ENCODE measurements around the gene VPS41. TPM values are rescaled to one million over a fixed set of nuclear protein-coding genes. Genes with fewer than 3 reads are reported as not detected.

VPS41 gene
- polyA plus RNA-seq, 1 of the 3 experiments (the other 2 are of a cell fraction): 20.4 TPM

GRCh38 chr7:38825721-38826440 lies 83.1 kb downstream of the VPS41 start:
- WGBS (ENCODE audit: low lambda C conversion rate): 80% methylated on average over 3 of the region's 3 CpGs
- CTCF ChIA-PET: interaction anchor here (0.9 to 2.0 kb wide), 5 partner anchors 10 to 82 kb away, joined by 3 to 7 read pairs (median 3); no protein-coding TSS in a partner anchor

More at GRCh38 chr7:38825721-38826440, 83.1 kb downstream of the VPS41 start:
- peaks cover 0 to 15% of the 10 kb centered on the region in 2 experiments for H3K36me3 ChIP-seq (replicated peaks in 1 of 2; ENCODE audit: control insufficient read depth in 1 of 2, insufficient read depth in 2 of 2, low read length in 1 of 2)
- H3K79me2 ChIP-seq (ENCODE audit: insufficient read depth): no peaks in the 10 kb centered on the region
- H3K4me2 ChIP-seq: no peak overlapping the region
- H3K9me3 ChIP-seq: no peaks in the 10 kb centered on the region; the same call in 1 of the 2 replicates
- TF ChIP-seq NRF1 (IDR thresholded peaks at IDR 0.05; ENCODE audit: low read depth, low read length) (no peak), SMC3 (IDR thresholded peaks at IDR 0.05; ENCODE audit: low read depth, low read length) (no peak), TAF1 (IDR thresholded peaks at IDR 0.05; ENCODE audit: borderline replicate concordance, low read depth, low read length) (no peak), MAX (IDR thresholded peaks at IDR 0.05; ENCODE audit: low read depth) (no peak), RFX5 (IDR thresholded peaks at IDR 0.05; ENCODE audit: low read length) (no peak), TEAD4 (IDR thresholded peaks at IDR 0.05; ENCODE audit: borderline replicate concordance, insufficient read depth) (no peak), SIN3A (IDR thresholded peaks at IDR 0.05; ENCODE audit: borderline replicate concordance, low read depth, low read length) (no peak), CHD2 (IDR thresholded peaks at IDR 0.05; ENCODE audit: low read length, partially characterized antibody) (no peak), YY1 (IDR thresholded peaks at IDR 0.05; ENCODE audit: low read depth) (no peak), IRF3 (IDR thresholded peaks at IDR 0.05; ENCODE audit: low read depth, low read length) (no peak), RAD21 (IDR thresholded peaks at IDR 0.05; ENCODE audit: low read length) (no peak), NFIC (IDR thresholded peaks at IDR 0.05; ENCODE audit: borderline replicate concordance) (no peak), GABPA (IDR thresholded peaks at IDR 0.05; ENCODE audit: low read depth) (no peak), FOXM1 (IDR thresholded peaks at IDR 0.05; ENCODE audit: low read depth) (no peak), CTCF (IDR thresholded peaks at IDR 0.05) (no peak), RXRA (IDR thresholded peaks at IDR 0.05; ENCODE audit: borderline replicate concordance, low read depth) (no peak), JUND (IDR thresholded peaks at IDR 0.05) (no peak)
- DNase-seq: no peak
- H3F3A ChIP-seq (replicated peaks; ENCODE audit: insufficient read depth): no peaks in the 10 kb centered on the region
- H3K27me3 ChIP-seq (ENCODE audit: insufficient read depth): no peaks in the 10 kb centered on the region
- H3K9me2 ChIP-seq: no peaks in the 10 kb centered on the region
- POLR2A ChIA-PET: no interaction called here
- peaks cover 0 to 10% of the 10 kb centered on the region in 2 experiments; a peak in 2 of 4 replicates for H3K4me1 ChIP-seq (ENCODE audit: control insufficient read depth in 1 of 2, insufficient read depth in 2 of 2, low read depth in 1 of 2, low read length in 1 of 2)
- no peak overlapping the region for H3K4me3 ChIP-seq (ENCODE audit: low read depth in 2 of 2, low read length in 1 of 2)
- no peak overlapping the region for H2AFZ ChIP-seq (ENCODE audit: low read depth)
- no peaks in the 10 kb centered on the region for H4K20me1 ChIP-seq (ENCODE audit: insufficient read depth)
- no peak overlapping the region for H3K27ac ChIP-seq (ENCODE audit: low read depth in 2 of 2, low read length in 1 of 2)
- H3K9ac ChIP-seq: no peak overlapping the region
